ENCODE data around the gene RTP1.
A peak's percentile ranks its signal among the peaks of the same experiment; 100 is the strongest.
"Not testable (repeated sequence)": the region's sequence is repeated elsewhere in the genome, so short reads cannot be mapped to it uniquely, and the experiment has no call there.

The RTP1 gene

GRCh38 chr3:187199463-187200050 is 2.3 kb downstream of the RTP1 start:
- DNase-seq = not testable (repeated sequence)

GRCh38 chr3:187205683-187206082 is 8.4 kb downstream of the RTP1 start:
- DNase-seq = peak; percentile 8

GRCh38 chr3:187207062-187207461 is 9.8 kb downstream of the RTP1 start:
- DNase-seq = no peak

- no peak for DNase-seq
Measured at GRCh38 chr3:187207624-187208023, 10.3 kb downstream of the RTP1 start.

GRCh38 chr3:187208159-187208558 is 10.9 kb downstream of the RTP1 start:
- DNase-seq = no peak

GRCh38 chr3:187209491-187209890 is 12.2 kb downstream of the RTP1 start:
- no peak for DNase-seq

- no peak for DNase-seq
Measured at GRCh38 chr3:187210091-187210490, 12.8 kb downstream of the RTP1 start.

- DNase-seq = no peak
Measured at GRCh38 chr3:187210545-187211327, 13.4 kb downstream of the RTP1 start.

- no peak for DNase-seq
Measured at GRCh38 chr3:187211532-187212195, 14.4 kb downstream of the RTP1 start.

GRCh38 chr3:187212196-187212545 is 14.9 kb downstream of the RTP1 start:
- DNase-seq = no peak

- DNase-seq = no peak
Measured at GRCh38 chr3:187212705-187213104, 15.4 kb downstream of the RTP1 start.

GRCh38 chr3:187213616-187214015 is 16.3 kb downstream of the RTP1 start:
- no peak for DNase-seq

- no peak for DNase-seq
Measured at GRCh38 chr3:187215460-187215859, 18.2 kb downstream of the RTP1 start.

- no peak for DNase-seq
Measured at GRCh38 chr3:187222801-187223200, 25.5 kb downstream of the RTP1 start.

GRCh38 chr3:187223799-187224198 is 26.5 kb downstream of the RTP1 start:
- no peak for DNase-seq

GRCh38 chr3:187227658-187228258 is 30.5 kb downstream of the RTP1 start:
- DNase-seq = no peak

- no peak for DNase-seq
Measured at GRCh38 chr3:187228740-187229139, 31.5 kb downstream of the RTP1 start.

GRCh38 chr3:187230011-187230410 is 32.7 kb downstream of the RTP1 start:
- no peak for DNase-seq

- DNase-seq = no peak
Measured at GRCh38 chr3:187236962-187237361, 39.7 kb downstream of the RTP1 start.

GRCh38 chr3:187237741-187238140 is 40.5 kb downstream of the RTP1 start:
- no peak for DNase-seq

GRCh38 chr3:187238239-187238638 is 41.0 kb downstream of the RTP1 start:
- DNase-seq = no peak

- not testable (repeated sequence) for DNase-seq
Measured at GRCh38 chr3:187238835-187239234, 41.5 kb downstream of the RTP1 start.

GRCh38 chr3:187242435-187242834 is 45.1 kb downstream of the RTP1 start:
- no peak for DNase-seq

- no peak for DNase-seq
Measured at GRCh38 chr3:187242900-187243299, 45.6 kb downstream of the RTP1 start.

Measured in activated CD4-positive, alpha-beta T cell treated with anti-CD3 and anti-CD28 coated beads, Interleukin-10, Interleukin-2, amounts not matched to agents 100 ng/mL and 50 ng/mL, durations not matched to agents 16 hours and 8 hours (primary cell).